Astrocyte (in vitro differentiated cells and primary cell): Measurements from ENCODE around the gene CTRB2. TPM values are rescaled to one million over a fixed set of nuclear protein-coding genes. Genes with fewer than 3 reads are reported as not detected.

Source experiments
- DNase-seq: peaks from one replicate; pipeline ENCODE4 v3.0.0-alpha.2; 2010; ENCODE audit warnings: low read depth
- FAIRE-seq: peaks from 2 replicates; lab custom pipeline; 2011; peaks lifted over from hg19 to GRCh38; lab: Jason Lieb, UNC
- H2AFZ ChIP-seq: 2 replicates; pipeline ENCODE4 v1.6.0; 2012; ENCODE audit warnings: low read depth, low read length, inconsistent platforms
- H3K27ac ChIP-seq: 2 replicates; pipeline ENCODE4 v1.5.1; 2011; ENCODE audit warnings: low read depth, low read length, inconsistent platforms
- H3K27me3 ChIP-seq: 2 replicates; pipeline ENCODE4 v1.6.0; 2011; ENCODE audit warnings: low read length, inconsistent platforms; ENCODE audit not compliant: insufficient read depth
- H3K36me3 ChIP-seq: 2 replicates; pipeline ENCODE4 v1.5.1; 2011; ENCODE audit warnings: low read length, inconsistent platforms; ENCODE audit not compliant: insufficient read depth
- H3K4me1 ChIP-seq: 2 replicates; pipeline ENCODE4 v1.5.1; 2011; ENCODE audit warnings: low read length, inconsistent platforms; ENCODE audit not compliant: insufficient read depth
- H3K4me2 ChIP-seq: 2 replicates; pipeline ENCODE4 v1.6.0; 2012; ENCODE audit warnings: low read length, inconsistent platforms
- H3K4me3 ChIP-seq: 2 replicates; pipeline ENCODE4 v1.5.1; 2011; ENCODE audit warnings: low read depth, mild to moderate bottlenecking, low read length, inconsistent platforms; ENCODE audit not compliant: insufficient read depth
- H3K79me2 ChIP-seq: 2 replicates; pipeline ENCODE4 v1.6.0; 2012; ENCODE audit warnings: mild to moderate bottlenecking, low read length, inconsistent platforms; ENCODE audit not compliant: insufficient read depth
- H3K9ac ChIP-seq: 2 replicates; pipeline ENCODE4 v1.6.0; 2012; ENCODE audit warnings: mild to moderate bottlenecking, low read length, inconsistent platforms
- H3K9me3 ChIP-seq: 2 replicates; pipeline ENCODE4 v1.5.1; 2012; ENCODE audit warnings: low read depth, mild to moderate bottlenecking, low read length, inconsistent platforms; ENCODE audit not compliant: insufficient read depth
- H4K20me1 ChIP-seq: 2 replicates; pipeline ENCODE4 v1.6.0; 2012; ENCODE audit warnings: low read length, inconsistent platforms; ENCODE audit not compliant: insufficient read depth
- H3K27ac Mint-ChIP-seq: one replicate; pipeline ENCODE4 v1.8.0; 2021; ENCODE audit warnings: mild to moderate bottlenecking, mixed read lengths; ENCODE audit not compliant: unreplicated experiment
- H3K27me3 Mint-ChIP-seq: one replicate; pipeline ENCODE4 v1.8.0; 2021; ENCODE audit warnings: low read depth, mixed read lengths; ENCODE audit not compliant: unreplicated experiment
- H3K36me3 Mint-ChIP-seq: one replicate; pipeline ENCODE4 v1.8.0; 2021; ENCODE audit warnings: low read depth, mixed read lengths; ENCODE audit not compliant: unreplicated experiment
- H3K4me1 Mint-ChIP-seq: one replicate; pipeline ENCODE4 v1.8.0; 2021; ENCODE audit warnings: low read depth, mixed read lengths; ENCODE audit not compliant: unreplicated experiment
- H3K4me3 Mint-ChIP-seq: one replicate; pipeline ENCODE4 v1.8.0; 2021; ENCODE audit warnings: mild to moderate bottlenecking, moderate library complexity, mixed read lengths; ENCODE audit not compliant: unreplicated experiment
- H3K9me3 Mint-ChIP-seq: one replicate; pipeline ENCODE4 v1.8.0; 2021; ENCODE audit warnings: mild to moderate bottlenecking, mixed read lengths; ENCODE audit not compliant: unreplicated experiment
- EZH2 ChIP-seq: IDR thresholded peaks from 2 replicates; pipeline ENCODE4 v1.6.1; 2012; ENCODE audit warnings: mild to moderate bottlenecking, low read length, inconsistent platforms; ENCODE audit not compliant: insufficient read depth
- total RNA-seq: library from RNA; stranded (reverse); gene quantifications from 2 replicates; pipeline ENCODE4 v1.2.1, GENCODE V29; 2021
- TF ChIP-seq, protein P1 (sequence below): IDR thresholded peaks from 2 replicates; pipeline ENCODE4 v1.5.1; 2011; ENCODE audit warnings: low read depth, mild to moderate bottlenecking, inconsistent platforms, low read length, moderate library complexity; ENCODE audit not compliant: insufficient read depth

CTRB2 gene
- total RNA-seq, 1 donor from 2014 or later = 0.43 TPM

DNA sequence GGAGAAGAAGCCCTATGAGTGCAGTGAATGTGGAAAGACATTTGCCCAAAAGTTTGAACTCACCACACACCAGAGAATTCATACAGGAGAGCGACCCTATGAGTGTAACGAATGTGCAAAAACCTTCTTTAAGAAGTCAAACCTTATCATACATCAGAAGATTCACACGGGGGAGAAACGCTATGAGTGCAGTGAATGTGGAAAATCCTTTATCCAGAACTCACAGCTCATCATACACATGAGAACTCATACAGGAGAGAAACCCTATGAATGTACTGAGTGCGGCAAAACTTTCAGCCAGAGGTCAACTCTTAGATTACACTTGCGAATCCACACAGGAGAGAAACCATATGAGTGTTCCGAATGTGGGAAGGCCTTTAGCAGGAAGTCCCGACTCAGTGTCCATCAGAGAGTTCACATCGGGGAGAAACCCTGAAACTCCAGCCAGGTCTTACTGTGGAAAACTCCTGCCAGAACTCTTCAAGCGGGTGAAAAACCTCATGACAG is 37.0 kb downstream of the CTRB2 start:
- Histone ChIP-seq H4K20me1 (no peaks in the 10 kb centered on the region), H3K27me3 (no peaks in the 10 kb centered on the region), H3K36me3 (peaks cover 41% of the 10 kb centered on the region), H3K4me1 (no peaks in the 10 kb centered on the region), H3K4me2 (no peak overlapping the region), H3K4me3 (no peak overlapping the region), H3K9me3 (peaks cover 57% of the 10 kb centered on the region), H2AFZ (no peak overlapping the region), H3K9ac (no peak overlapping the region), H3K27ac (no peak overlapping the region), H3K79me2 (no peaks in the 10 kb centered on the region)
- no peak for DNase-seq
- no peak for FAIRE-seq
- no peak overlapping the region for H3K27ac Mint-ChIP-seq
- peaks cover 73% of the 10 kb centered on the region for H3K36me3 Mint-ChIP-seq
- no peak for TF ChIP-seq EZH2
- TF ChIP-seq, protein P1, sequence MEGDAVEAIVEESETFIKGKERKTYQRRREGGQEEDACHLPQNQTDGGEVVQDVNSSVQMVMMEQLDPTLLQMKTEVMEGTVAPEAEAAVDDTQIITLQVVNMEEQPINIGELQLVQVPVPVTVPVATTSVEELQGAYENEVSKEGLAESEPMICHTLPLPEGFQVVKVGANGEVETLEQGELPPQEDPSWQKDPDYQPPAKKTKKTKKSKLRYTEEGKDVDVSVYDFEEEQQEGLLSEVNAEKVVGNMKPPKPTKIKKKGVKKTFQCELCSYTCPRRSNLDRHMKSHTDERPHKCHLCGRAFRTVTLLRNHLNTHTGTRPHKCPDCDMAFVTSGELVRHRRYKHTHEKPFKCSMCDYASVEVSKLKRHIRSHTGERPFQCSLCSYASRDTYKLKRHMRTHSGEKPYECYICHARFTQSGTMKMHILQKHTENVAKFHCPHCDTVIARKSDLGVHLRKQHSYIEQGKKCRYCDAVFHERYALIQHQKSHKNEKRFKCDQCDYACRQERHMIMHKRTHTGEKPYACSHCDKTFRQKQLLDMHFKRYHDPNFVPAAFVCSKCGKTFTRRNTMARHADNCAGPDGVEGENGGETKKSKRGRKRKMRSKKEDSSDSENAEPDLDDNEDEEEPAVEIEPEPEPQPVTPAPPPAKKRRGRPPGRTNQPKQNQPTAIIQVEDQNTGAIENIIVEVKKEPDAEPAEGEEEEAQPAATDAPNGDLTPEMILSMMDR = no peak
- no peaks in the 10 kb centered on the region for H3K27me3 Mint-ChIP-seq
- no peaks in the 10 kb centered on the region for H3K4me1 Mint-ChIP-seq
- H3K9me3 Mint-ChIP-seq = peaks cover 87% of the 10 kb centered on the region
- no peak overlapping the region for H3K4me3 Mint-ChIP-seq

DNA sequence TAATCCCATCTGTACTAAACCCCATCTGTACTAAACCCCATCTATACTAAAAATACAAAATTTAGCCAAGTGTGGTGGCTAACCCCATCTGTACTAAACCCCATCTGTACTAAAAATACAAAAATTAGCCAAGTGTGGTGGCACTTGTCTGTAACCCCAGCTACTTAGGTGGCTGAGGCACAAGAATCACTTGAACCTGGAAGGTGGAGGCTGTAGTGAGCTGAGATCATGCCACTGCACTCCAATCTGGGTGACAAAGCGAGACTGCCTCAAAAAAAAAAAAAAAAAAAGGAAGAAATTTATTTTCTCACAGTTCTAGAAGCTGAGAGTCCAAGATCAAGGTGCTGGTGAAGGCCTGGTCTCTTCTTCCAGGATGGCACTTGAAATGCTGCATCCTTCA is 46.6 kb downstream of the CTRB2 start:
- Histone ChIP-seq H3K9me3 (no peaks in the 10 kb centered on the region), H3K79me2 (peaks cover 5% of the 10 kb centered on the region), H3K4me3 (no peak overlapping the region), H3K4me2 (no peak overlapping the region), H3K9ac (no peak overlapping the region), H4K20me1 (no peaks in the 10 kb centered on the region), H3K27me3 (no peaks in the 10 kb centered on the region), H3K27ac (no peak overlapping the region), H3K36me3 (no peaks in the 10 kb centered on the region), H3K4me1 (no peaks in the 10 kb centered on the region), H2AFZ (no peak overlapping the region)
- TF ChIP-seq, protein P1 = no peak
- TF ChIP-seq EZH2 = no peak
- Mint-ChIP-seq H3K36me3 (peaks cover 60% of the 10 kb centered on the region), H3K4me3 (no peak overlapping the region), H3K9me3 (peaks cover 57% of the 10 kb centered on the region), H3K4me1 (no peaks in the 10 kb centered on the region), H3K27me3 (no peaks in the 10 kb centered on the region), H3K27ac (no peak overlapping the region)
- FAIRE-seq (no peak), DNase-seq (no peak)

Other genes with a start within 250 kb of the CTRB2 start
- gene WDR59, start 222.0 kb downstream of the CTRB2 start, total RNA-seq = 54.7 and 63.8 TPM in 2 replicates
- 19.4 and 21.9 TPM in 2 replicates for gene ZNRF1, start 208.1 kb downstream of the CTRB2 start, total RNA-seq
- not detected in 2 replicates for gene LDHD, start 90.4 kb downstream of the CTRB2 start, total RNA-seq
- gene ZFP1, start 58.6 kb downstream of the CTRB2 start, total RNA-seq = 8.2 and 9.3 TPM in 2 replicates
- not detected in 2 replicates for gene CTRB1, start 11.8 kb upstream of the CTRB2 start, total RNA-seq
- gene BCAR1, start 44.5 kb upstream of the CTRB2 start, total RNA-seq = 241 and 296 TPM in 2 replicates
- 36.9 and 38.7 TPM in 2 replicates for gene CFDP1, start 226.3 kb upstream of the CTRB2 start, total RNA-seq